22Rv1 (cell line): ENCODE results near the gene IMMP2L.

ENCODE experiments used
- H3K27ac ChIP-seq: fragments of 450-650 bp; 2 replicates; pipeline ENCODE4 v1.5.1; 2017
- ZFX ChIP-seq: fragments of 450-650 bp; IDR thresholded peaks from 2 replicates; pipeline ENCODE4 v1.6.1; 2017; ENCODE audit warnings: antibody characterized with exemption, borderline replicate concordance
- TF ChIP-seq, protein P1 (sequence below): fragments of 450-650 bp; IDR thresholded peaks from 2 replicates; pipeline ENCODE4 v1.5.1; 2017; ENCODE audit warnings: mild to moderate bottlenecking

Gene IMMP2L

DNA sequence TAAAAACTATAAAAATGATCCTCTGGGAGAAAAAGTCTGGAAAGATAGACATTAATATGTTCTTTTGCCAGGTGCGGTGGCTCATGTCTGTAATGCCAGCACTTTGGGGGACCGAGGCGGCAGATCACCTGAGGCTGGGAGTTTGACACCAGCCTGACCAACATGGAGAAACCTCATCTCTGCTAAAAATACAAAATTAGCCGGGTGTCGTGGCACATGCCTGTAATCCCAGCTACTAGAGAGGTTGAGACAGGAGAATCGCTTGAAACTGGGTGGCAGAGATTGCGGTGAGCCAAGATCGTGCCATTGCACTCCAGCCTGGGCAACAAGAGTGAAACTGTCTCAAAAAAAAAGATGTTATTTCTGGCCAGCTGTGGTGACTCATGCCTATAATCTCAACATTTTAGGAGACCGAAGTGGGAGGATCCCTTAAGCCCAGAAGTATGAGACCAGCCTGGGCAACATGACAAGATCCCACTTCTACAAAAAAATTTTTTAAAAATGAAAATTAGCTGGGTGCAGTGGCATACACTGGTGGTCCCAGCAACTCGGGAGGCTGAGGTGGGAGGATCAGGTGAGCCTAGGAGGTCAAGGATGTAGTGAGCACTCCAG, 573.3 kb downstream of the IMMP2L start:
- no peak for TF ChIP-seq ZFX
- TF ChIP-seq, protein P1, sequence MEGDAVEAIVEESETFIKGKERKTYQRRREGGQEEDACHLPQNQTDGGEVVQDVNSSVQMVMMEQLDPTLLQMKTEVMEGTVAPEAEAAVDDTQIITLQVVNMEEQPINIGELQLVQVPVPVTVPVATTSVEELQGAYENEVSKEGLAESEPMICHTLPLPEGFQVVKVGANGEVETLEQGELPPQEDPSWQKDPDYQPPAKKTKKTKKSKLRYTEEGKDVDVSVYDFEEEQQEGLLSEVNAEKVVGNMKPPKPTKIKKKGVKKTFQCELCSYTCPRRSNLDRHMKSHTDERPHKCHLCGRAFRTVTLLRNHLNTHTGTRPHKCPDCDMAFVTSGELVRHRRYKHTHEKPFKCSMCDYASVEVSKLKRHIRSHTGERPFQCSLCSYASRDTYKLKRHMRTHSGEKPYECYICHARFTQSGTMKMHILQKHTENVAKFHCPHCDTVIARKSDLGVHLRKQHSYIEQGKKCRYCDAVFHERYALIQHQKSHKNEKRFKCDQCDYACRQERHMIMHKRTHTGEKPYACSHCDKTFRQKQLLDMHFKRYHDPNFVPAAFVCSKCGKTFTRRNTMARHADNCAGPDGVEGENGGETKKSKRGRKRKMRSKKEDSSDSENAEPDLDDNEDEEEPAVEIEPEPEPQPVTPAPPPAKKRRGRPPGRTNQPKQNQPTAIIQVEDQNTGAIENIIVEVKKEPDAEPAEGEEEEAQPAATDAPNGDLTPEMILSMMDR, result no peak
- no peak overlapping the region for H3K27ac ChIP-seq

DNA sequence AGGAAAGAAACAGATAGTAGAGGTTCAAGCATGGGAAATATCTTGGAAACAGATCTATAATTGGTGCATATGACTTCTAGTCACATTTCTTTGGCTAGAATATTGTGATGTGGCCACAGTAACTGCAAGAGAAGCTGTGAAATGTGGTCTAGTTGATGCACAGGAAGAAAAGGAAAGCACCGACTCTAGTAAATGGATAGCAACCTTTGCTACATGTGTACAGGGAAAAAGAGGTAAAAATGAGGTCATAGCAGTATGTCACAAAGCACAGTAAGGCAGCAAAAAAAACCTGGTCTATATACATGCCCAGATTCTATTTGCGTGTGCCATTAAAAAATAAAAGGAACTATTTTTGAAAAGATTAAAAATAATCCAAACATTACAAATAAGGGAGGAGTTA, 573.9 kb downstream of the IMMP2L start:
- TF ChIP-seq, protein P1, result no peak
- TF ChIP-seq ZFX, result no peak

DNA sequence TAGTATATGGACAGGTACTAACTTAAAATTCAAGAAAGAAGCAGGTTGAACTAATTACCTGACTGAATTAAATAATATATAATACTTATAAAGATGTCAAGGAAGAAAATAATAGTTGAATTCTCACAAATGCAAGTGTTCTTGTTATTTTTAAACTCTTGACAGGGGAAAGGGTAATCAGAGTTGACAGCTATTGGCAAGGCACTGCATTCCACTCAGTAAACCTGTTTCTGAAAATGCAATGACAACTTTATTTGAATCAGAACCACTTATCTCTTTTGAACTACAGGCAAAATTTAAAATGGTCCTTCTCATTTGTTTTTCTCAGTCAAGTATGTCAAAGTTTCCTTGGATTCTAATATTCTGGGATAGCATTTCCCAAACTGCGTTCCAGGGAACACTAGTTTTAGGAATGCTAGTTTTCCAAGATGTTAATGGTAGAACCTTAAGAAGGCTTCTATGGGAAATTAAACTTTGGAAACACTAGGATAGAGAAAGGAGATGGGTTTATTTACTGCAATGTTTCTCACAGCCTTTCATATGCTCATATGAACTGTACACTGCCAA, 575.1 kb downstream of the IMMP2L start:
- TF ChIP-seq, protein P1, result no peak
- TF ChIP-seq ZFX, result no peak

More for the DNA sequence above, 573.9 kb downstream of the IMMP2L start:
- H3K27ac ChIP-seq, result no peak overlapping the region

DNA sequence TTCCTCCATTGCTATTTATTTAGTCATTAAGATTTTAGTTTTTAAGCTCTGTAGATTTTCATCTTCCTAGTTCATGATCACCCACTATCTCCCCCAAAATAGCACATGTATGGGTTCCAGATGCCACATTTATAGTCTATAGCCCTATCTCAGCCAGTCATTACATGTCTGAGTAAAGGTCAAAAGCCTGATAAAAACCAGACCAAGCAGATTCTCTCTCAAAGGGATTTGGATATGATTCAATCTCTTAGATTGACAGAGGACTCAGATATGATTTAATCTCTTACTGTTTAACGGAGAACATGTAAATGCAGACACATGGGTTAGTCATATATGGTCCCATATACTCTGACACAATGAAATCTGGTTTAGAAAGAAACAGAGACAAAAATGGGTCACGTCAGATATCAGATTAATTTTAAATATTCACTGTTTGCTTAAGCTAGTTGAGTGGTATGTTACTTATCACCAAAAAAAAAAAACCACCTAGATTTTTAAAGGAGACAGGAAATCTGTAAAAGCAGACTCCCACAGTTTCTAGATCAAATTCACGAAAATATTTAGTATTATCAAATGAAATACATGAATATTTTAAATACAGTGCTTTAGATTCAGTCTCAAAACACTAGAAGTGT, 578.4 kb downstream of the IMMP2L start:
- no peak overlapping the region for H3K27ac ChIP-seq
- TF ChIP-seq ZFX, result no peak
- TF ChIP-seq, protein P1, result no peak

More for the DNA sequence above, 575.1 kb downstream of the IMMP2L start:
- no peak overlapping the region for H3K27ac ChIP-seq

DNA sequence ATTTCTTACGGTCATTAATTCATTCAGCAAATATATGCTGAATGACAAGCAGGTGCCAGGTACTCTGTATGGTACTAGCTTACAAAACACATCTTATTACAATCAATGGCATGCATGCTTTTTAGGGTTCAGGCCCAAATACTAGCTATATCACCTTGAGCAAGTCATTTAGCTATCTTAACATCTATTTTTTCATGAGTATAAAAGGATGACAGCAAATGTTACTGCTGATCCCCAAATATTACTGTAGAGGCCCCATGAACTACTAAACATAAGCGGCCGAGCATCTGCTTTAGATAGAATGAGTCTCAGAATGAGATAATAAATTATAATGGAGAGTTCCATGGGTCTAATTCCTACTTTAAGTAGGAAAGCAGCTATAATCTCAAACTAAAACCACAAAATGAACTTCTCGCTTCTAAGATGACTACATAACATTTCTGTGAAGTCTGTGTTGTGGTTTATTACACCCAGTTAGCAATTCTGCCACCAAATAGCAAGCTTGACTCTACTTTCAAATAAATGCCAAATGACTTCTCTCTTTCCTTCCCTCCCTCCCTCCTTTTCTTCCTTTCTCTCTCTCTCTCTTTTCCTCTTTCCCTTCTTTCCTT, 585.1 kb downstream of the IMMP2L start:
- H3K27ac ChIP-seq, result no peak overlapping the region
- no peak for TF ChIP-seq ZFX
- TF ChIP-seq, protein P1, result no peak

DNA sequence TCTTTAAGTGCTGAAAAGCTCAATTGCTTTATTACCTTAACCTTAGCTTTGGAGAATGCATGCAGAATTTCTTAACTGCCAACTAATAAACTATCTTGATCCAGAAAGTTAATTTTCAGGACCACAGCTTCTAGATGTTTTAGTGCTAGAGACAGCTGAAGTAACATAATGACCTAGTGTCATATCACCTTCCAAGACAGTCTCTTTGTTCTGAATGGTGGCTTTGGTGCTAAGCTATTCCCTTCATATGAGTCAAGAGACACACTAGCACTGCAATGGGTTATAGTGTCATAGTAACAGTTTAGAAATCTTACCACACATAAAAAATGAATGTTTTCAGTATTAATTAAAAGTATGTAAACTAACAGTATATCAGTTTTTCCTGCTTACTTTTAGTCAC, 586.8 kb downstream of the IMMP2L start:
- H3K27ac ChIP-seq, result no peak overlapping the region

More for the DNA sequence above, 586.8 kb downstream of the IMMP2L start:
- no peak for TF ChIP-seq ZFX
- TF ChIP-seq, protein P1, result no peak
